ENCODE results near the gene AOC3. TPM values are rescaled to one million over a fixed set of nuclear protein-coding genes. Genes with fewer than 3 reads are reported as not detected.
A peak's percentile ranks its signal among the peaks of the same experiment; 100 is the strongest.

The AOC3 gene
- total and polyA plus RNA-seq, 2 of the 13 experiments (the other 11 are each of a cell fraction or from before 2014, with no cell fraction given), result 8.7 to 51.7 TPM

- TF ChIP-seq MAFF (IDR thresholded peaks at IDR 0.05; ENCODE audit: low read depth, low read length) (no peak), ZKSCAN1 (IDR thresholded peaks at IDR 0.05; ENCODE audit: low read length) (no peak), NR2F1 (CRISPR knock-in tag; IDR thresholded peaks at IDR 0.05) (peak; percentile 81 to 94), NAIF1 (CRISPR knock-in tag; IDR thresholded peaks at IDR 0.05; ENCODE audit: borderline replicate concordance) (0 out of 2 replicates have a peak, but pooled peaks have one; percentile 7), ZNF225 (CRISPR knock-in tag; IDR thresholded peaks at IDR 0.05) (no peak), ARHGAP35 (CRISPR knock-in tag; IDR thresholded peaks at IDR 0.05; ENCODE audit: borderline replicate concordance) (no peak), ZNF563 (CRISPR knock-in tag; IDR thresholded peaks at IDR 0.05) (0 out of 2 replicates have a peak, but pooled peaks have one; percentile 15), ZNF775 (CRISPR knock-in tag; IDR thresholded peaks at IDR 0.05; ENCODE audit: borderline replicate concordance) (no peak), EHMT2 (IDR thresholded peaks at IDR 0.05; ENCODE audit: borderline replicate concordance, low read depth, low read length) (no peak), ZSCAN29 (CRISPR knock-in tag; conservative IDR thresholded peaks at IDR 0.05) (0 out of 2 replicates have a peak, but pooled peaks have one; percentile 4), BORCS8-MEF2B (CRISPR knock-in tag; IDR thresholded peaks at IDR 0.05) (0 out of 2 replicates have a peak, but pooled peaks have one; percentile 28), MAZ (IDR thresholded peaks at IDR 0.05; ENCODE audit: borderline replicate concordance, low read depth, low read length) (0 out of 2 replicates have a peak, but pooled peaks have one; percentile 51), MAZ (CRISPR knock-in tag; IDR thresholded peaks at IDR 0.05; ENCODE audit: low read depth) (no peak), ZNF607 (CRISPR knock-in tag; IDR thresholded peaks at IDR 0.05; ENCODE audit: borderline replicate concordance) (peak; percentile 50; the same call in 1 of the 2 replicates), BRF2 (CRISPR knock-in tag; IDR thresholded peaks at IDR 0.05) (no peak; the same call in 1 of the 2 replicates)
- TF ChIP-seq, protein P1, sequence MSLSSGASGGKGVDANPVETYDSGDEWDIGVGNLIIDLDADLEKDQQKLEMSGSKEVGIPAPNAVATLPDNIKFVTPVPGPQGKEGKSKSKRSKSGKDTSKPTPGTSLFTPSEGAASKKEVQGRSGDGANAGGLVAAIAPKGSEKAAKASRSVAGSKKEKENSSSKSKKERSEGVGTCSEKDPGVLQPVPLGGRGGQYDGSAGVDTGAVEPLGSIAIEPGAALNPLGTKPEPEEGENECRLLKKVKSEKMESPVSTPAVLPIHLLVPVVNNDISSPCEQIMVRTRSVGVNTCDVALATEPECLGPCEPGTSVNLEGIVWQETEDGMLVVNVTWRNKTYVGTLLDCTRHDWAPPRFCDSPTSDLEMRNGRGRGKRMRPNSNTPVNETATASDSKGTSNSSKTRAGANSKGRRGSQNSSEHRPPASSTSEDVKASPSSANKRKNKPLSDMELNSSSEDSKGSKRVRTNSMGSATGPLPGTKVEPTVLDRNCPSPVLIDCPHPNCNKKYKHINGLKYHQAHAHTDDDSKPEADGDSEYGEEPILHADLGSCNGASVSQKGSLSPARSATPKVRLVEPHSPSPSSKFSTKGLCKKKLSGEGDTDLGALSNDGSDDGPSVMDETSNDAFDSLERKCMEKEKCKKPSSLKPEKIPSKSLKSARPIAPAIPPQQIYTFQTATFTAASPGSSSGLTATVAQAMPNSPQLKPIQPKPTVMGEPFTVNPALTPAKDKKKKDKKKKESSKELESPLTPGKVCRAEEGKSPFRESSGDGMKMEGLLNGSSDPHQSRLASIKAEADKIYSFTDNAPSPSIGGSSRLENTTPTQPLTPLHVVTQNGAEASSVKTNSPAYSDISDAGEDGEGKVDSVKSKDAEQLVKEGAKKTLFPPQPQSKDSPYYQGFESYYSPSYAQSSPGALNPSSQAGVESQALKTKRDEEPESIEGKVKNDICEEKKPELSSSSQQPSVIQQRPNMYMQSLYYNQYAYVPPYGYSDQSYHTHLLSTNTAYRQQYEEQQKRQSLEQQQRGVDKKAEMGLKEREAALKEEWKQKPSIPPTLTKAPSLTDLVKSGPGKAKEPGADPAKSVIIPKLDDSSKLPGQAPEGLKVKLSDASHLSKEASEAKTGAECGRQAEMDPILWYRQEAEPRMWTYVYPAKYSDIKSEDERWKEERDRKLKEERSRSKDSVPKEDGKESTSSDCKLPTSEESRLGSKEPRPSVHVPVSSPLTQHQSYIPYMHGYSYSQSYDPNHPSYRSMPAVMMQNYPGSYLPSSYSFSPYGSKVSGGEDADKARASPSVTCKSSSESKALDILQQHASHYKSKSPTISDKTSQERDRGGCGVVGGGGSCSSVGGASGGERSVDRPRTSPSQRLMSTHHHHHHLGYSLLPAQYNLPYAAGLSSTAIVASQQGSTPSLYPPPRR (CRISPR knock-in tag; IDR thresholded peaks at IDR 0.05; ENCODE audit: borderline replicate concordance), result peak; percentile 89
- TF ChIP-seq, protein P2, sequence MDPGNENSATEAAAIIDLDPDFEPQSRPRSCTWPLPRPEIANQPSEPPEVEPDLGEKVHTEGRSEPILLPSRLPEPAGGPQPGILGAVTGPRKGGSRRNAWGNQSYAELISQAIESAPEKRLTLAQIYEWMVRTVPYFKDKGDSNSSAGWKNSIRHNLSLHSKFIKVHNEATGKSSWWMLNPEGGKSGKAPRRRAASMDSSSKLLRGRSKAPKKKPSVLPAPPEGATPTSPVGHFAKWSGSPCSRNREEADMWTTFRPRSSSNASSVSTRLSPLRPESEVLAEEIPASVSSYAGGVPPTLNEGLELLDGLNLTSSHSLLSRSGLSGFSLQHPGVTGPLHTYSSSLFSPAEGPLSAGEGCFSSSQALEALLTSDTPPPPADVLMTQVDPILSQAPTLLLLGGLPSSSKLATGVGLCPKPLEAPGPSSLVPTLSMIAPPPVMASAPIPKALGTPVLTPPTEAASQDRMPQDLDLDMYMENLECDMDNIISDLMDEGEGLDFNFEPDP (CRISPR knock-in tag; conservative IDR thresholded peaks at IDR 0.05), result peak; percentile 96; the same call in 1 of the 2 replicates
Measured at GRCh38 chr17:42865638-42866094, 14.7 kb downstream of the AOC3 start (continued).

All from HepG2 (cell line).